ENCODE results near the gene CTIF.

Gene CTIF

DNA sequence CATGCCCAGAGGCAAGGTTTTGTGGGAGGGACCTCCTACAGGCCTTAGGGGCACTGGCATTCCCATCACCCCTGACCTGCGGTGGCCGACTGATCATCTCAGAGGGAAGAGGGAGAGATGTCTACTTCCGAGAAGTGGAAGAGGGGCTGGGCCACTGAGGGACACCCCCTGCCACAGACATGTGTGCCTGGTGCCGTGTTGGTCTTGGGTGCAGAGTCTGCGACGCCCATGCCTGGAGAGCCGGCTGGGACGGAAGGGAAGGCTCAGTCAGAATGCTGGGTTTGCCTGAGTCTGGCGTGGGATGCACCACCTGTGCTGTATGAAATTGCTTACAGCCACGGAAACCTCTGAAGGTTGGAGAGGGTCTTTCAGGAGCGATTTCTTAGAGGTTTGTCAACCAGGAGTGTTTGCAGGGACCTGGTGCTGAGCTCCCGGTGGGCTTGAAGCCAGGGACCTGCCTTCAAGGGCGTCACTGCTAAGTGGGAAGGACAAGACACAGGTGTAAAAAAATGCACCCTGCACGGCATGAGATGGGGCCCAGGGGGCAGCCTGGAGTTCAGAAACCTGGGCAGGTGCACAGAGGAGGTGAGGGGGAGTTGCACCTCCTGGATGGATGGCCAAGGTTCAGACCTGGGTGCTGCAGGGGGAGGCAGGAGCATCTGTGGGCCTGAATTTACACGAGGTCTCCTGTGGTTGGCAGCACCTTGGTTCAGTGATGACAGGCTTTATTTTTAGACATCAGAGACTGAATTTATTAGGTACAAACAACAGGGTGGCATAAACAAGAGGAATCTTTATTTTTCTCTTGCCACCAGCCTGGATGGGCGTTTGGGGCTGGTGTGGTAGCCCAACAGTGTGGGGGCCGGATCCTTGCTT, 100.3 kb downstream of the CTIF start:
- ATAC-seq (ENCODE audit: low read depth): no peak
- Histone ChIP-seq H3K27ac (ENCODE audit: poor library complexity, severe bottlenecking) (no peak overlapping the region), H3K4me1 (ENCODE audit: insufficient read depth, poor library complexity, severe bottlenecking) (peaks cover 12% of the 10 kb centered on the region), H3K4me3 (ENCODE audit: severe bottlenecking) (no peak overlapping the region), H3K36me3 (ENCODE audit: low read depth) (no peaks in the 10 kb centered on the region; the same call in 1 of the 2 replicates), H3K9me3 (ENCODE audit: severe bottlenecking) (no peaks in the 10 kb centered on the region), H3K27me3 (ENCODE audit: insufficient read depth, poor library complexity, severe bottlenecking) (no peaks in the 10 kb centered on the region)
- DNase-seq (ENCODE audit: low spot score): peak; percentile 38
- TF ChIP-seq, protein P1, sequence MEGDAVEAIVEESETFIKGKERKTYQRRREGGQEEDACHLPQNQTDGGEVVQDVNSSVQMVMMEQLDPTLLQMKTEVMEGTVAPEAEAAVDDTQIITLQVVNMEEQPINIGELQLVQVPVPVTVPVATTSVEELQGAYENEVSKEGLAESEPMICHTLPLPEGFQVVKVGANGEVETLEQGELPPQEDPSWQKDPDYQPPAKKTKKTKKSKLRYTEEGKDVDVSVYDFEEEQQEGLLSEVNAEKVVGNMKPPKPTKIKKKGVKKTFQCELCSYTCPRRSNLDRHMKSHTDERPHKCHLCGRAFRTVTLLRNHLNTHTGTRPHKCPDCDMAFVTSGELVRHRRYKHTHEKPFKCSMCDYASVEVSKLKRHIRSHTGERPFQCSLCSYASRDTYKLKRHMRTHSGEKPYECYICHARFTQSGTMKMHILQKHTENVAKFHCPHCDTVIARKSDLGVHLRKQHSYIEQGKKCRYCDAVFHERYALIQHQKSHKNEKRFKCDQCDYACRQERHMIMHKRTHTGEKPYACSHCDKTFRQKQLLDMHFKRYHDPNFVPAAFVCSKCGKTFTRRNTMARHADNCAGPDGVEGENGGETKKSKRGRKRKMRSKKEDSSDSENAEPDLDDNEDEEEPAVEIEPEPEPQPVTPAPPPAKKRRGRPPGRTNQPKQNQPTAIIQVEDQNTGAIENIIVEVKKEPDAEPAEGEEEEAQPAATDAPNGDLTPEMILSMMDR (IDR thresholded peaks at IDR 0.05; ENCODE audit: poor library complexity, severe bottlenecking): no peak

GRCh38 chr18:48639772-48640432, 101.1 kb downstream of the CTIF start:
- no peaks in the 10 kb centered on the region for H3K36me3 ChIP-seq (ENCODE audit: low read depth)
- TF ChIP-seq, protein P1 (IDR thresholded peaks at IDR 0.05; ENCODE audit: poor library complexity, severe bottlenecking): peak; percentile 4
- peak; percentile 45 for DNase-seq (ENCODE audit: low spot score)
- peaks cover 12% of the 10 kb centered on the region for H3K4me1 ChIP-seq (ENCODE audit: insufficient read depth, poor library complexity, severe bottlenecking)
- peak; percentile 49 for ATAC-seq (ENCODE audit: low read depth)
- no peaks in the 10 kb centered on the region for H3K9me3 ChIP-seq (ENCODE audit: severe bottlenecking)
- no peaks in the 10 kb centered on the region for H3K27me3 ChIP-seq (ENCODE audit: insufficient read depth, poor library complexity, severe bottlenecking)
- peak overlapping the region; percentile 11 for H3K27ac ChIP-seq (ENCODE audit: poor library complexity, severe bottlenecking)
- H3K4me3 ChIP-seq (ENCODE audit: severe bottlenecking): no peak overlapping the region

DNA sequence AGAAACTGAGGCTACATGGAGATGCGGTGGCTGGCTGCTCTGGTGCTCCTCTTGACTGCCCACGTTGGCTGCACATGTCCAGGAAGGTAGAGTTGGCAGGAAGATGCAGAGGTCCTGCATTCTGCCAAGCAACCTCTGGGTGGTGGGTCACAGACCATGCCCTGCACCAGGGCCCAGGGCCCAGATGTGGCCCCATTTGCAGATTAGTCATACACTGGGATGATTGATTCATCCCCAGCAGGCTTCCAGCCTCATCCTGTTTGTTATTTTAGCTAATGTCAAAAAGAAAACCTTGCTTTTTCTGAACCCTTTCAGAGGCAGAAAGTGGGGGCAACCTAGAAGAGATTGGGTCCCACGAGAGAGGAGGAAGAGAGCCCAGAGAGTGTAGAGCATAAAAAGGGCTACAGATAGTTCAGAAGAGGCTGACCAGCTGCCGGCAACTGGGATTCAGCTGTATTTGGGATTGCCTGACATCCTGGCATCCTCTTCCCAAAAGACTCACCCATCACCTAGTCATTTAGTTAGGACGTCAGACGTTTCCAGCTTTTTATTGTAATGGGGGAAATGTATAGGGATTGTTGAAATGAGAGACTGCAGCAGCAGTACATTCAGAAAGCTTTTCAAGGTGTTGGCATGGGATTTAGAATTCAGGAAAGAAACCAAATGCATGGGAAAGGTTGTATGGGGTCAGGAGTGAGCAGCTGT, 101.9 kb downstream of the CTIF start:
- Histone ChIP-seq H3K27me3 (ENCODE audit: insufficient read depth, poor library complexity, severe bottlenecking) (no peaks in the 10 kb centered on the region), H3K27ac (ENCODE audit: poor library complexity, severe bottlenecking) (peak overlapping the region; percentile 11), H3K4me3 (ENCODE audit: severe bottlenecking) (no peak overlapping the region), H3K9me3 (ENCODE audit: severe bottlenecking) (no peaks in the 10 kb centered on the region), H3K36me3 (ENCODE audit: low read depth) (no peaks in the 10 kb centered on the region), H3K4me1 (ENCODE audit: insufficient read depth, poor library complexity, severe bottlenecking) (peaks cover 12% of the 10 kb centered on the region)
- ATAC-seq (ENCODE audit: low read depth) (peak; percentile 65), DNase-seq (ENCODE audit: low spot score) (peak; percentile 24)
- TF ChIP-seq, protein P1 (IDR thresholded peaks at IDR 0.05; ENCODE audit: poor library complexity, severe bottlenecking): no peak

GRCh38 chr18:48641981-48642380, 103.2 kb downstream of the CTIF start:
- DNase-seq (ENCODE audit: low spot score) (no peak), ATAC-seq (ENCODE audit: low read depth) (no peak)
- H3K4me3 ChIP-seq (ENCODE audit: severe bottlenecking): no peak overlapping the region
- H3K36me3 ChIP-seq (ENCODE audit: low read depth): no peaks in the 10 kb centered on the region
- no peaks in the 10 kb centered on the region for H3K9me3 ChIP-seq (ENCODE audit: severe bottlenecking)
- peaks cover 12% of the 10 kb centered on the region for H3K4me1 ChIP-seq (ENCODE audit: insufficient read depth, poor library complexity, severe bottlenecking)
- H3K27me3 ChIP-seq (ENCODE audit: insufficient read depth, poor library complexity, severe bottlenecking): no peaks in the 10 kb centered on the region
- TF ChIP-seq, protein P1 (IDR thresholded peaks at IDR 0.05; ENCODE audit: poor library complexity, severe bottlenecking): no peak
- H3K27ac ChIP-seq (ENCODE audit: poor library complexity, severe bottlenecking): no peak overlapping the region
